GM19193 (cell line): ENCODE results near the gene TMEM217.
A peak's percentile ranks its signal among the peaks of the same experiment; 100 is the strongest.

Source experiments
- POLR2A ChIP-seq: IDR thresholded peaks from 4 replicates; pipeline ENCODE4 v1.6.1; 2011; ENCODE audit not compliant: insufficient read depth, insufficient read length; ENCODE audit errors: extremely low read depth

TMEM217 gene

DNA sequence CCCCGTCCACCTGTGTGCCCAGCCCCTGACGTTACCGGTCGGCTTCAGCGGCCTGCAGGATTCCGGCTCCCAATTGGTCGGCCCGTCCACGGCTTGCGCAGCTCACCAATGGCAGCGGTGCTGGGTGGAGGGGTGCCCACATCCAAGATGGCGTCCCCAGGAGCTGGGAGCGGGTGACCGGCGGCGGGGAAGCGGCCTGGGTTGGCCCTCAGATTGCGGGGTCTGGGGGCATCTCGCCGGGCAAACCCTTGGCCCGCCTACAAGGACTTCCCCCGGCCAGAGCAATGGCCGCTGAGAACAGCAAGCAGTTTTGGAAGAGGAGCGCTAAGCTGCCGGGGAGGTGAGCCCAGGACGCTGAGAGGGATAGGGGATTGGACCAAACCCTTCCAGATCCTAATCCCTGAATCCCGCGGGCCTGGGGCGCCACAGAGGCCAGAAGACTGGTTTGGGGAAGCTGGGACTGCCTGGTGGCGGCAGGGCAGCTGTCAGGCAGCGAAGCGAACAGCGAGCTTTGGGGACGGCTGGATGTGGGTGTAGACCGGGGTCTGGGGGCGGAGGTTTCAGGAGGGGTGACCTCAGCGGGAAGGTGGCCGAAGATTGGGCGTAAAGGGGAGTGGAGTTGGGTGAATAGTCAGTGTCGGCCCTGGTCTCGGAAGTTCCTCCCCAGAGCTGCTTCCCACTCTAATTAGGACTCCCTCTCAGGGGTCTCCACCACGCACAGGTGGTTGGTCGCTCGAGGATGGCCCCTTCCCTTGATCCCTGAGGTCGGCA, at the start of gene TMEM217, which contains the start of gene TBC1D22B:
Gene TMEM217 (minus strand): TSS at position 511 of the 771 bp plus-strand sequence. CDS start 39,114 bp downstream, outside the sequence.
Gene TBC1D22B (plus strand): TSS at position 139 of the 771 bp plus-strand sequence. CDS start 146 bp downstream, at position 285.
- TF ChIP-seq POLR2A = peak; percentile 78

DNA sequence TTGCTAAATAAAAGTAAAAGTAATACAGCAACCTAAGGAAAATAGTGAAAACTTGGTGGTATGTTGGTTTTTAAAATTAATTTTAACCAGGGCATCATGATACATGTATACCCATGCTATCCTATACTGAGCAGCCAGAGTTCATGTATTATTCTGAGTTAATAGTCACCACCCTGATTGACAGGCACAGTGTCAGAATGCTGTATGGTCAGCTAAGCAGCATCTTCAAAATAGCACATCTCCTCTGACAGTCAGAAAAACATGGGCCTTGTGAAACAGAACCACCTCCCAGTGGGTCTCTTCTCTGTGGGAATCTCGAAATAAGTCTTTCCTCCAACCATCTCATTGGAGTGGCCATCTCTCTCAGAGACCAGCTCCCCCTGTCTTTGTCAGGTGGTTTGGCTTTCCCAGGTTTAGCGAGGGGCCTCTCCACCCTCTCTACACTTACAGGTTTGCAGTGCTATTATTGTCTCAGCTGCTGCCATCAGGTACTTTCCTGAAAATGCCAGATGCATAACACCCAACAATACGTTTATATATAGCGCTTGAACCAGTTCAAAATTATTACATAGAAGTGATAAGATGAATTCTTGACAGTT, 48.8 kb upstream of the TMEM217 start:
- no peak for TF ChIP-seq POLR2A

DNA sequence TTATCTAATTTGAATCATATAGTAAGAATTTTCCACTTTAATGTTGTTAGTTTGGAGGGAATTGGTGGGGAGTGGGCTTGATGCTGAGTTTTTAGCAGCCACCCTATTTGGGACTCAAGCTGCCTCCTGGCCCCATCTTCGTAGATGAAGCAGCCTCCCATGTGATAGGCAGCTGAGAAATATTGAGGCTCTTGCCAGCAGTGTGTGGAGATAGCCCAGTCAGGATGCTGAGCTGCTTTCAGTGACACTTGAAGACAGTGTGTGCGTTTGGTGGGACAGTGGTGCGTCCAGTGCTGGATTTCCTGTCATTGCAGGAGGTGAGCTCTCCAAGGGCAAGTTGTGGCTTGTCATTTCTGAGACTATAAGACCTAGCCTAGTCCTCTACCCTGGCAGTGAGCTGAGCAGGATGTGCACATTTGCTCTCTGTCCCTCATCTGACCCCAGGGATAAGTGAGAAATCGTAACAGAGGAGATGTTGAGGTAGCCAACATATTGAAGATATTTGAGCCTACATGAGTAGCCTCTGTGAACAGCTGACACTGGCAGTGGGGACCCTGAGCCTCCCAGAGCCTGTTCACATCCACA, 48.0 kb upstream of the TMEM217 start:
- no peak for TF ChIP-seq POLR2A

DNA sequence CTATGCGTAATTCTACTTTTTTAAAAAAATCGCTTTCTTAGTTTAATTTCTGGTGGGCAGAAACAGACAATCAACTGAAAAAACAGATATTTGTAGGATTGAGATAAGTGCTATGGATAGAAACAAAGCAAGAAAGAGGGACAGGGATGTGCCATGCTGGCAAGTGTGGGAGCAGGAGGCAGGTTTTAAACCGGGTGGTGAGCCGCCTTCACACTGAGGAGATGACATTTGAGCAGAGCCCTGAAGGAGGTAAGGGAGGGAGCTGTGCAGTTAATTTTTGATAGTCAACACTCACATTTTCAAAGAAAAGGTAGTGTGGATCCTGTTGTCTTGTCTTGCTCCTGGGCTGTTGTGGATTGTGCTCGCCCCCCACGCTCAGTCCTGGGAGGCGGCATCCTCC, 46.8 kb upstream of the TMEM217 start:
- TF ChIP-seq POLR2A = no peak

DNA sequence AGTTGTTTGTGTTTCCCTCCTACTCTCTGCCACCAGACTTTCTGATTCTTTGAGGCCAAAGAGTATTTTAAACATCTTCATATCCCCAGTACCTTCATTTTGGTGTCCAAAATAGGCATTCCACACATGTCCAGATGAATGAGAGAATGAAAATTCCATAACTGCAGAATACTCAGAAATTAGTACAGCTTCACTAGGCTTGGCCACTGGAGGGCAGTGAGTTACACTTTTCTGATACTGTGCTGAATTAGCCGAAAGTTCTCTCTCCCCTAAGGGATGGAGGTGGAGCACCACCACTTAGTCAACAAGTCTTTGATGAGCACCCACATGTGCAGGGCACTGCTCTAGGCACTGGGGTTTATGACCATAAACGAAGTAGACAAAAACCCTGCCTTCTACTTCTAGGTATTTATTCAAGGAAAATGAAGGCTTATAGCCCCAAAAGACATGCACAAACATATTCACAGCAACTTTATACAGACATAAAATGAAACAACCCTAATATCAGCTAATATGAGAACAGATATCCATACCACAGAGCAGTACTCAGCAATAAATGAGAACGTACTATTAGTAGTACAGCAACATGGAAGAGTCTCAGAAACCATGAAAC, 46.1 kb upstream of the TMEM217 start:
- no peak for TF ChIP-seq POLR2A

DNA sequence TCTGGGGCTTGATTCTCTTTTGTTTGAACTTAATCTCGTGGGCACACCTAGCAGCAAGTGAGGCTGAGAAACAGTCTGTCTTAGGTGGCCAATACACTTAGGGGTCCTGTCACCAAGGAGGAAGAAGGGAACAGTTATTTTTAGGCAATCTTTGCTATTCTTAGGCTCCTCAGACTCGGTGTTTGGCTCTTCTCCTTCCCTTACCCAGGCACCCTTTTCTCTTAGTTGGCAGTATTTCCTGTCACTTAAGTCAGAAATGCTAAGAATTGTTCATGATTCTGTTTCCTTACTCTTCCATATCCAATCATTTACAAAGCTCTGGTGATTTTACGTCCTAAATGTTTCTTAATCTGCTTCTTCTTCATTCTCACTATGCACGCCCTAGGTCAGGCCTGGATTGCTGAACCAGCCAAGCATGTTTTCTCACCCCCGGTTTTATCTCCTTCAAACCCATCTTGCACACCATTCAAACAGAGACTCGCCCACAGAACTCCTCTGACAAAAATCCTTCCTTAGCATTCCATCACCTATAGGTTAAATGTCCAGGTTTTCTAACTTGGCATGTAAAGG, 45.2 kb upstream of the TMEM217 start:
- TF ChIP-seq POLR2A = no peak

DNA sequence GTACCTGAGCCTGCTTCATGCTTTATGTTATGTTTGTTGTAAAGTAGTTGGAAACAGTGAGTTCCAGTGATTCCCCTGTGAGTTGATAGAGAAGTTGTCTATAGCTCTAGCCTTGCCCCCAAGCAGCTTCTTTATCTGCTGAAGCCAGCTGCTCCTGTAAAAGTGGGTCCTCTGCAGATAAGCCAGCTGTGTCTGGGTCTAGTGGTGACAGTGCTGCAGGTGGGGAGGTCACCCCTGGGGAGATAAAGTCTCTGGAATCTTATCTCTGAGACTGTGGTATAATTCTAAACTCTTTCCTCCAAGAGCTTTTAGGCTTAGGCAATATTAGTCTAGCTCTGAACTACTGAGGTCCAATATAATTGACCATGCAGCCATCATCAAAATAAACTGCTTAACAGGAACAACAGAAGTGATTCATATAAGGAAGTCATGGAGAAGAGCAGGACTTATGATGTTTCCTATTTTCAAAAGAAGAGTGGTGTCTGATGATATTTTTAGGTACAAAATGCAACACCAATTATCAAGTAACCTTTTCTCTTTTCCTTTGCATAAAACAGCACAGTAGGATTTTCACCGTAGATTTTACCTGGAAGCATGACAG, 44.2 kb upstream of the TMEM217 start:
- no peak for TF ChIP-seq POLR2A

DNA sequence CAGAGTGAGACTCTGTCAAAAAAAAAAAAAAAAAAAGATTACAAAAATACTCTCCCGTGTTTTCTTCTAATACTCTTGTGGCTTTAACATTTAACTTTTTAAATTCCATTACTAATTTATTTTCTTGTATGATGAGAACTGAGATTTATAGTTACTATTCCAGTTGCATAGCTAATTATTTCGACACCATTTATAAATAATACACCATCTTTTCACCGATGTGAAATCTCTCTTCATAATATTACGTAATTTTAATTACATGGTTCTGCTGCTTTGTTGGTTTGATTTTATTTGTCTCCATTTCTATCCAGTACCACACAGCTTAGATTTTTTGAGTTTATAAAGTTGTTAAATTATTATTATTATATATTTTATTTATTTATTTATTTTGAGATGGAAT, 42.0 kb upstream of the TMEM217 start:
- no peak for TF ChIP-seq POLR2A

DNA sequence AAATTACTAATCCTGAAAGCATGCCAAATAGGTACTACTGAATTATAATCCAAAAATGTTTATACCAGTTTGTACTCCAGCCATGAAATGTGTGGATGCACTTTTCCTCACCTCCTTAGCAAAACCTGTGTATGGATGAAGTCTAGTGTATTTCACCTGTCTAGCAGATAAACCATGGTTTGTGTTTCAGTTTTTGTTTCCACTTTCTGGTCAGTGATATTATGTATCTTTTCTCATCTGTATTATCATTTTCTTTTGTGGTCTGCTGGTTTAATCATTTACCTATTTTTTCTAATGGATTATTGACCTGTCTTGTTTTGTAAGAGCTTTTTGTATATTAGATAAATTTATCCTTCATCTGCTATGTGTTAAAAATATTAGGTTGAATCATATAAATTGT, 41.0 kb upstream of the TMEM217 start:
- TF ChIP-seq POLR2A = no peak

DNA sequence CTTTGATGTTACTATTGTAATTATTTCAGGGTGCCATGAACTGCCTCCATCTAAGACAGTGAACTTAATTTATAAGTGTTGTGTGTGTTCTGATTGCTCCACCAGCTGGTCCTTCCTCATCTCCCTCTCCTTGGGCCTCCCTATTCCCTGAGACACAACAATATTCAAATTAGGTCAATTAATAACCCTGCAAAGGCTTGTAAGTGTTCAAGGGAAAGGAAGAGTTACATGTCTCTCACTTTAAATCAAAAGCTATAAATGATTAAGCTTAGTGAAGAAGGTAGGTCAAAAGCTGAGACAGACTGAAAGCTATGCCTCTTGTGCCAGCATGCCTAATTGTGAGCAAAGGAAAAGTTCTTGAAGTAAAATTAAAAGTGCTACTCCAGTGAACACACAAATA, 35.5 kb upstream of the TMEM217 start:
- no peak for TF ChIP-seq POLR2A

DNA sequence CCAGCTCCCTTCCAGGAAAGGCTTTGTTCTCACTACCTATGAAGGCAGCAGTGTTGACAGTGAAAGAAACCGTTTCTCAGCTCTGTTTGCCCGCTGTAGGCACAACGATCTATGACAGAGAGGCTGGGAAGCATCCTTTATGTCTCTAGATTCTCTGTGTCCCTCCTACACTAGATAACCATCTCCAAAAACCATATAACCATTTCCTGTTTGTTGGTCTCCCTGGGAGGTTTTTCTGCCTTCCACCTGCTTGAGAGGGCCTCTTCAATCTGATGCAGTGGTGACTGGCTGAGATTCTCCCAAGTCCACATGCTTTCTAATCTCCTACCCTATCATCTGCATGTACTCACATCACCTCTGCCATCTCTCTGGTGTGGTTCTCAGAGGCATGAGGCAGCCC, 32.0 kb upstream of the TMEM217 start:
- TF ChIP-seq POLR2A = no peak

DNA sequence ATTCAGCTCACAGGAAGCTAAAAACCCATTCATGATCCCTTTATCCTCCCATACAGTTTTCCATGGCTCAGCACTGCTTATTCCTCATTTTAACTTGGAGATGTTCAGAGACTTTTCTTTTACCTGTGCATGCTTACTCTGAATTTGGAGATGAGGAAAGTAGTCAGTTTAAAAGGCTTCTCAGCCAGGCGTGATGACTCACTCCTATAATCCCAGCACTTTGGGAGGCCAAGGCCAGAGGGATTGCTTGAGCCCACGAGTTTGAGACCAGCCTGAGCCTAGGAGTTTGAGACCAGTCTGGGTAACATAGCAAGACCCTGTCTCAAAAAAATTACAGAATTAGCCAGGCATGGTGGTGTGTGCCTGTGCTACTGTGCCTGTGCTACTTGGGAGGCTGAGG, 30.3 kb upstream of the TMEM217 start:
- no peak for TF ChIP-seq POLR2A

DNA sequence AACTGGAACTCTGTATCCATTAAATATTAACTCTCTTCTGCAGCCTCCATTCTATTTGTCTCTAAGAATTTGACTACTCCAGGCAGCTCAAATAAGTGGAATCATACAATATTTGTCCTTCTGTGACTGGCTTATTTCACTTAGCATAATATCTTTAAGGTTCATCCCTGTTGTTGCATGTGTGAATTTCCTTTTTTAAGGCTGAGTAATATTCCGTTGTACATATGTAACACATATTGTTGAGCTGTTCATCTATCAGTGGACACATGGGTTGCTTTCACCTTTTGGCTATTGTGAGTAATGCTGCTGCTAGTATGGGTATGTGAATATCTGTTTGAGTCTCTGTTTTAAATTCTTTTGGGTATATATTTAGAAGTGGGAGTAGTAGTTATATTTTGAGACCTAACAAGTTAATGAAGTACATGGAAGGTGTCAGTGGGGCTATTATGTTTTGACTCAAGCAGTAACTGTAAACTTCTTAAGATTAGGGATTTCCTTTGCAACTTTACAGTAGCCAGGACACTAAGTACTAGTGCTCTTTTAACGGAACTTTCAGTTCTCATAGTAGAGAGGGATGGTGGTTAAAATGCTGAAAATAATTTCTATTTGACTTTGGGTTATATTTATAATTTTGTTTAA, 29.7 kb upstream of the TMEM217 start:
- TF ChIP-seq POLR2A = no peak

DNA sequence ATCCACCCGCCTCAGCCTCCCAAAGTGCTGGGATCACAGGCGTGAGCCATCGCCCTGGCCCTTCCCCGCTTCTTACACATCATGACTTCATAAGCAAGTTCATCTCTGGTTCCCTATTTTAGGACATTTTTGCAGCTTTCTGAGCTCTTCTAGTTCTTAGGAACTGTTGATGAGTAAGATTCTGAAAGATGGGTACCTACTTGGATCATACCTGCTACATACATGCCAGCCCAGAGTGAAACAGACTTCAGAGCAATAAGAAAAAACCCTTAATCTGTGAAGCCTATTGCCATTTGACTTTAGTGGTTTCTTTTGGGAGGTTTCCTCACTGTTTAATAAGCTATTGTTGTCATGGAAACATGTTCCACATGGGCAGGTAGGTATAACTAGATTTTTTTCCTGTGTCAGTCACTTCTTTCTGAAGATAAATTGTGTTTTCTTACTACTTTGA, 27.9 kb upstream of the TMEM217 start:
- TF ChIP-seq POLR2A = no peak

DNA sequence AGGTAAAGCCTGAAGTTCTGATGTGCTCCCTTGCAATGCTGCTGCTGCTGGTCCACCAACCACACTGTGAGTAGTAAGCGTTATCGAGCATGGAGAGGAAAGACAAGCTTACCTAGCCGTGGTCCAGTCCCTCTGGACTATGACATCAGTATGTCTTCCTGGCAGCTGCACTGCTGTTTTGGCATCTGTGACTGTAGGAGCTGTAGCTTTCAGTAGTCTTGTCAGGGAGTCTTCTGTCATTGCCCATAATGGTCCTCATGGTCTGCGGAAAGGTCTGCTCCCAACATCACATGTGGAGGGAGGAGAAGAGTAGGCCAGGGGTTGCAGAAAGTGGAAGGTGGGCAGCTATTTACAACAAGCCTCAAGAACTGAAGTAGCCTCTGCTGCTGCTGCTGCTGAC, 26.8 kb upstream of the TMEM217 start:
- no peak for TF ChIP-seq POLR2A

DNA sequence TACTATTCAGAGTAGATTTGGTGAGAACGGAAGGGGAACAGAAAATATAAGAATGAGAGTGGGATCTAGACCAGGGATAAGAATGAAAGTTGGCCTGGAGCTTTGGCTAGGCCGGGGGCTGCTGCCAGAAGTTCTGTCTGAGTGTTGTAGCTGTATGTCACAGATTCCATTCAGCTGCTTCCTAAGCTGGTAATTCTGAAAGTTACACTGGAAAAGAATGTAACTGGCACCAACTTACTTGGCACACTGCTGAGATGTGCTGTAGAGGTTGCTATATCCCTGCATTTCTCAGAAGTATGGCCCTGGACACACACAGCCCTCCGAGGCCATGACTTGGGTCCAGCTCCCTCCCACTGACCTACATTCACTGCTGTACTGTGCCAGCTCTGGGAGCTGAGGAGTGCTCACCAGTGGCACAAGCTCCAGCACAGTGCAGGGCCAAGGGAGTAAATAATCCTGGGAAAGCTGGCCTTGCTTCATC, 25.8 kb upstream of the TMEM217 start:
- no peak for TF ChIP-seq POLR2A
